Islet of Langerhans (tissue), 1 donor: Measurements from ENCODE around the gene SPTSSB.

Experiments
- FAIRE-seq: peaks from one replicate; lab custom pipeline; 2011; peaks lifted over from hg19 to GRCh38; lab: Jason Lieb, UNC

SPTSSB gene

GRCh38 chr3:161339517-161340500 lies 31.5 kb downstream of the SPTSSB start:
- no peak for FAIRE-seq

- no peak for FAIRE-seq
These were observed 34.0 kb downstream of the SPTSSB start for GRCh38 chr3:161337311-161337710.

- FAIRE-seq = no peak
These were observed 34.7 kb downstream of the SPTSSB start for GRCh38 chr3:161336661-161337060.

- FAIRE-seq = no peak
These were observed 37.6 kb downstream of the SPTSSB start for GRCh38 chr3:161333696-161334095.

GRCh38 chr3:161332792-161333191 lies 38.5 kb downstream of the SPTSSB start:
- FAIRE-seq = no peak

- FAIRE-seq = no peak
These were observed 46.3 kb downstream of the SPTSSB start for GRCh38 chr3:161325059-161325458.

GRCh38 chr3:161323926-161324621 lies 47.2 kb downstream of the SPTSSB start:
- peak; percentile 38 for FAIRE-seq

- peak; percentile 75 for FAIRE-seq
These were observed 48.3 kb downstream of the SPTSSB start for GRCh38 chr3:161322781-161323568.

GRCh38 chr3:161320837-161321236 lies 50.5 kb downstream of the SPTSSB start:
- FAIRE-seq = no peak

- no peak for FAIRE-seq
These were observed 51.5 kb downstream of the SPTSSB start for GRCh38 chr3:161319867-161320266.

- FAIRE-seq = no peak
These were observed 54.2 kb downstream of the SPTSSB start for GRCh38 chr3:161317077-161317476.

GRCh38 chr3:161316006-161316689 lies 55.2 kb downstream of the SPTSSB start:
- FAIRE-seq = no peak

- FAIRE-seq = no peak
These were observed 56.4 kb downstream of the SPTSSB start for GRCh38 chr3:161314836-161315395.

- FAIRE-seq = no peak
These were observed 60.5 kb downstream of the SPTSSB start for GRCh38 chr3:161310649-161311423.

- FAIRE-seq = peak; percentile 60
These were observed 66.0 kb downstream of the SPTSSB start for GRCh38 chr3:161305095-161305991.

- no peak for FAIRE-seq
These were observed 74.5 kb downstream of the SPTSSB start for GRCh38 chr3:161296814-161297213.

- FAIRE-seq = no peak
These were observed 76.0 kb downstream of the SPTSSB start for GRCh38 chr3:161295325-161295724.
